ENCODE results near the gene SND1. TPM values are rescaled to one million over a fixed set of nuclear protein-coding genes. Genes with fewer than 3 reads are reported as not detected.

Gene SND1
- total RNA-seq, 1 donor from 2014 or later: 85.9 TPM

DNA sequence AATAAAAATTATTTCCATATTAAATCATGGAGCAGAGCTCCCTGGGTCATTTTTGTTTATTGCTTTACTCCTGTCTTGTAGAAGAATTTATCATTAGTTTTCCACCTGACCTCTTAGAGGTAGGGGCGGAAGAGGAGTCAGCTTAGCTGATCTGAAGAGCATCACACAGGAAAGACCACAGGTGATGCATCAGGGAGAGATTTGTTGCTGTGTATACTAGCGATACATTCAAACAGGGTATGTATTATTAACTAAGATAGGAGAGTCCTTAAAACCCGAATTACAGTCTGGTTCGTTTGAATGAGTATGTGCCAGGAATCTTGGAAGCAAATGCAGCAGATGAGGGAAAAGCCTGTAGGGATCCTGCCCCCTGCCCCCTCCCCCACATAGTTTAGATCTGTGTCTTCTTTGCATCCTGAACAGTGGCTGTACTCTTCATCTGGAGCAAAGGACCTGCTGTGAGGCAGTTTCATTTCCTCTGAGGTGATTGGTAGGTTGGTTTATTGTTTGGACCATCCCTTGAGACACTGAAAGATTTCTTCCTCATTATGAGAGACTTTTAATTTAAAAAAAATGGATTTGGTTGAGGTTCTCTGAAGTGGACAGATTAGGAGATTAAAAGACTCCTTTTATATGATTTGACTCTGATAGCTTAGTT, 177.0 kb downstream of the SND1 start:
- DNase-seq (ENCODE audit: extremely low spot score in 2 of 2): no peak
- no peaks in the 10 kb centered on the region for H3K27me3 ChIP-seq
- no peak overlapping the region for H3K27ac ChIP-seq
- H3K36me3 ChIP-seq: no peaks in the 10 kb centered on the region
- intact Hi-C loops (cut with DNase I): loop anchor here (10.0 kb wide), 1 partner anchor 1296 kb away; no protein-coding TSS in a partner anchor
- no peaks in the 10 kb centered on the region for H3K4me1 ChIP-seq
- no peaks in the 10 kb centered on the region for H3K9me3 ChIP-seq
- TF ChIP-seq, protein P1, sequence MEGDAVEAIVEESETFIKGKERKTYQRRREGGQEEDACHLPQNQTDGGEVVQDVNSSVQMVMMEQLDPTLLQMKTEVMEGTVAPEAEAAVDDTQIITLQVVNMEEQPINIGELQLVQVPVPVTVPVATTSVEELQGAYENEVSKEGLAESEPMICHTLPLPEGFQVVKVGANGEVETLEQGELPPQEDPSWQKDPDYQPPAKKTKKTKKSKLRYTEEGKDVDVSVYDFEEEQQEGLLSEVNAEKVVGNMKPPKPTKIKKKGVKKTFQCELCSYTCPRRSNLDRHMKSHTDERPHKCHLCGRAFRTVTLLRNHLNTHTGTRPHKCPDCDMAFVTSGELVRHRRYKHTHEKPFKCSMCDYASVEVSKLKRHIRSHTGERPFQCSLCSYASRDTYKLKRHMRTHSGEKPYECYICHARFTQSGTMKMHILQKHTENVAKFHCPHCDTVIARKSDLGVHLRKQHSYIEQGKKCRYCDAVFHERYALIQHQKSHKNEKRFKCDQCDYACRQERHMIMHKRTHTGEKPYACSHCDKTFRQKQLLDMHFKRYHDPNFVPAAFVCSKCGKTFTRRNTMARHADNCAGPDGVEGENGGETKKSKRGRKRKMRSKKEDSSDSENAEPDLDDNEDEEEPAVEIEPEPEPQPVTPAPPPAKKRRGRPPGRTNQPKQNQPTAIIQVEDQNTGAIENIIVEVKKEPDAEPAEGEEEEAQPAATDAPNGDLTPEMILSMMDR (IDR thresholded peaks at IDR 0.05): no peak
- TF ChIP-seq POLR2A (IDR thresholded peaks at IDR 0.05): no peak
- no peak for TF ChIP-seq POLR2AphosphoS5 (IDR thresholded peaks at IDR 0.05; ENCODE audit: insufficient read depth in 1 of 2, low read depth in 1 of 2)
- no peak overlapping the region for H3K4me3 ChIP-seq

DNA sequence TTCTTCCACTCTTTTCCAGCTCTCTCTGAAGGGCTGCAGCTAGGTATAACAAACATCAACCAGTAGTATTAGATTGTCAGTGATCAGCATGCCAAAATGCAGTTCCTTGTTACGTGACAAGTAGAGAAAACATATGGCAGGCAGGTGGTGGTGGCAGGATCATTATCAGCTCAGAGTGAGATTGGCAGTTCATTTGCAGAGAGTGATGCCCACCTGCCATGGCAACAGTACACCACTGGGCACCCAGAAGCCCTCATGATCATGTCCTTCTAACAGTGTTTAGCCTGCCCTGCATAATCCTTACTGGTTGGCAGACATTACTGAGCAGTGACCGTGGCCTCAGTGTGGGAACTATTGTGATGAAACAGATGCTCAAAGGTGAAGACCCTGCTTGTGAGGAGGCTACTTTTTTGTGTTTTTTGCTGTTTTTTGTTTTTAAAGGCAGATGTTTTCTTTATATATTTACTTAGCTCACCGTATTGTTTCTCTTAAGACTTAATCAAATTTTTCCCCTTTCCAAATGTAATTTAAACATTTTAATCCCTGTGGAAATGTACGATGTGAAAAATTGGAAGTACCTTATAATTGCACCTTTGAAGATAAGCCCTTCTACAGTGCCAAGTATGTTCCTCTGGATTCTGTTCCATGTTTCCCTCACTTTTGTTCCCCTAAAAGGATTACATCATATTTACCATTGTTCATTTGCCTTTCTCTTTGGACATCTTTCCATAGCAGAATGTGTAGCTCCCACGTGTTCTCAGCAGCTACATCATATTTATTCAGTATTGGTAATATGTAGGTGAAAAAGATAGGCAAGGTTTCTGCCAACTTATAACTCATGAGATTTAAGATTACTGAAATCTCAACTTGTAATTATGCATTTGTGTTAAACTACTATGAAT, 179.6 kb downstream of the SND1 start:
- Histone ChIP-seq H3K9me3 (no peaks in the 10 kb centered on the region), H3K4me3 (no peak overlapping the region), H3K27ac (no peak overlapping the region), H3K36me3 (no peaks in the 10 kb centered on the region), H3K4me1 (no peaks in the 10 kb centered on the region), H3K27me3 (no peaks in the 10 kb centered on the region)
- intact Hi-C loops (cut with DNase I): no loop called here
- TF ChIP-seq, protein P1 (IDR thresholded peaks at IDR 0.05): no peak
- TF ChIP-seq POLR2AphosphoS5 (IDR thresholded peaks at IDR 0.05; ENCODE audit: insufficient read depth in 1 of 2, low read depth in 1 of 2) (no peak), POLR2A (IDR thresholded peaks at IDR 0.05) (no peak)
- no peak for DNase-seq (ENCODE audit: extremely low spot score in 2 of 2)

DNA sequence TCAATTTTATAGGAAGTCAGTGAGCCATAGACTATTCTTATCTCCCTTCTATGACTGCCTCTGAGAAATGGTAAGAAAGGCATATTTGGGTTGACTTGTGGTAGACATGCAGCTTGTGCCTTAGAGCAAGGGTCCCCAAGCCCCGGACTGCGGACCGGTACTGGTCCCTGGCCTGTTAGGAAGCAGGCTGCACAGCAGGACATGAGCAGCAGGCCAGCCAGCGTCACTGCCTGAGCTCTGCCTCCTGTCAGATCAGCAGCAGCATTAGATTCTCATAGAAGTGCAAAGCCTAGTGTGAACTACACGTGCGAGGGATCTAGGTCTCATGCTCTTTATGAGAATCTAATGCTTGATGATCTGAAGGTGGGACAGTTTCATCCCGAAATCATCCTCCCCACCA, 180.6 kb downstream of the SND1 start:
- TF ChIP-seq POLR2AphosphoS5 (IDR thresholded peaks at IDR 0.05; ENCODE audit: insufficient read depth in 1 of 2, low read depth in 1 of 2) (no peak), POLR2A (IDR thresholded peaks at IDR 0.05) (no peak)
- TF ChIP-seq, protein P1 (IDR thresholded peaks at IDR 0.05): no peak
- no peaks in the 10 kb centered on the region for H3K36me3 ChIP-seq
- DNase-seq (ENCODE audit: extremely low spot score in 2 of 2): no peak
- H3K27me3 ChIP-seq: no peaks in the 10 kb centered on the region
- H3K9me3 ChIP-seq: no peaks in the 10 kb centered on the region
- no peak overlapping the region for H3K4me3 ChIP-seq
- no peak overlapping the region for H3K27ac ChIP-seq
- no peaks in the 10 kb centered on the region for H3K4me1 ChIP-seq
- intact Hi-C loops (cut with DNase I): no loop called here

DNA sequence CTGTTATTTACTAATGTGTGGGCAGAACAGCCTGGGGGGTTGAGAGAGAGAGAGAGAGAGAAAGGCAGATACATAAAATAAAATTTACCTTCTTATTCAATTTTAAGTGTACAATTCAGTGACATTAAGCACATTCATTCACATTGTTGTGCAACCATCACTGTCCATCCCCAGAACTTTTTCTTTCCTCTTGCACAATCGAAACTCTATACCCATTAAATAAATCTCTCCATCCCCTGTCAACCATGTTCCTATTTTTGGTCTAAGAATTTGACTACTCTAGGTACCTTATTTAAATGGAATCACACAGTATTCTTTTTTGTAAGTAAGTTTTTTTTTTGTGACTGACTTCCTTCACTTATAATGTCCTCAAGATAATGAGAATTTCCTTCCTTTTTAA, 181.6 kb downstream of the SND1 start:
- no peak for DNase-seq (ENCODE audit: extremely low spot score in 2 of 2)
- TF ChIP-seq POLR2A (IDR thresholded peaks at IDR 0.05) (no peak), POLR2AphosphoS5 (IDR thresholded peaks at IDR 0.05; ENCODE audit: insufficient read depth in 1 of 2, low read depth in 1 of 2) (no peak)
- TF ChIP-seq, protein P1 (IDR thresholded peaks at IDR 0.05): no peak

More for the DNA sequence above, 181.6 kb downstream of the SND1 start:
- H3K27me3 ChIP-seq: no peaks in the 10 kb centered on the region
- no peak overlapping the region for H3K4me3 ChIP-seq
- H3K36me3 ChIP-seq: peaks cover 0 to 6% of the 10 kb centered on the region in 2 donors
- intact Hi-C loops (cut with DNase I): no loop called here
- H3K27ac ChIP-seq: no peak overlapping the region
- H3K4me1 ChIP-seq: no peaks in the 10 kb centered on the region
- H3K9me3 ChIP-seq: no peaks in the 10 kb centered on the region

All from vagina (tissue), 2 donors.